ENCODE measurements around the gene BLVRB. TPM values are rescaled to one million over a fixed set of nuclear protein-coding genes. Genes with fewer than 3 reads are reported as not detected.
A peak's percentile ranks its signal among the peaks of the same experiment; 100 is the strongest.
"Not testable (repeated sequence)": the region's sequence is repeated elsewhere in the genome, so short reads cannot be mapped to it uniquely, and the experiment has no call there.

Gene BLVRB
- total RNA-seq, result 81.6 TPM
- long read RNA-seq, transcript BLVRB-201 (5 exons, 873 nt), result major isoform, 66 of 69 reads
- long read RNA-seq, partial matches to known transcripts, result 2 of 69 reads
- long read RNA-seq, other reads (novel, unspliced or antisense), result 1 of 69 reads

- intact Hi-C loops (cut with DNase I), result loop anchor here (2.0 to 5.0 kb wide), 3 partner anchors 45 to 137 kb away; partner anchors contain the start of gene LTBP4
- DNase-seq (ENCODE audit: low spot score), result peak; percentile 100
Measured at GRCh38 chr19:40465557-40466218, at the start of gene BLVRB. Gene BLVRB, minus strand, starts transcription at chr19:40465745. Its CDS starts 57 bp downstream, at chr19:40465688.

- intact Hi-C loops (cut with DNase I), result no loop called here
- no peak for DNase-seq (ENCODE audit: low spot score)
Measured at GRCh38 chr19:40513741-40514315, 48.3 kb upstream of the BLVRB start.

GRCh38 chr19:40513345-40513678, 47.8 kb upstream of the BLVRB start:
- intact Hi-C loops (cut with DNase I), result no loop called here
- no peak for DNase-seq (ENCODE audit: low spot score)

- DNase-seq (ENCODE audit: low spot score), result no peak
Measured at GRCh38 chr19:40512473-40513344, 47.2 kb upstream of the BLVRB start.

GRCh38 chr19:40512110-40512472, 46.5 kb upstream of the BLVRB start:
- intact Hi-C loops (cut with DNase I), result no loop called here
- no peak for DNase-seq (ENCODE audit: low spot score)

More at GRCh38 chr19:40512473-40513344, 47.2 kb upstream of the BLVRB start:
- intact Hi-C loops (cut with DNase I), result no loop called here

GRCh38 chr19:40511487-40511886, 45.9 kb upstream of the BLVRB start:
- intact Hi-C loops (cut with DNase I), result no loop called here
- no peak for DNase-seq (ENCODE audit: low spot score)

GRCh38 chr19:40510526-40511115, 45.1 kb upstream of the BLVRB start:
- DNase-seq (ENCODE audit: low spot score), result no peak
- intact Hi-C loops (cut with DNase I), result no loop called here

GRCh38 chr19:40508739-40509260, 43.3 kb upstream of the BLVRB start:
- no peak for DNase-seq (ENCODE audit: low spot score)
- intact Hi-C loops (cut with DNase I), result no loop called here

GRCh38 chr19:40507892-40508291, 42.3 kb upstream of the BLVRB start:
- intact Hi-C loops (cut with DNase I), result no loop called here
- DNase-seq (ENCODE audit: low spot score), result no peak

- no peak for DNase-seq (ENCODE audit: low spot score)
- intact Hi-C loops (cut with DNase I), result no loop called here
Measured at GRCh38 chr19:40506099-40506498, 40.6 kb upstream of the BLVRB start.

- DNase-seq (ENCODE audit: low spot score), result no peak
- intact Hi-C loops (cut with DNase I), result no loop called here
Measured at GRCh38 chr19:40503320-40503695, 37.8 kb upstream of the BLVRB start.

GRCh38 chr19:40502647-40503319, 37.2 kb upstream of the BLVRB start:
- intact Hi-C loops (cut with DNase I), result no loop called here
- DNase-seq (ENCODE audit: low spot score), result no peak

GRCh38 chr19:40502081-40502480, 36.5 kb upstream of the BLVRB start:
- DNase-seq (ENCODE audit: low spot score), result no peak
- intact Hi-C loops (cut with DNase I), result no loop called here

- no peak for DNase-seq (ENCODE audit: low spot score)
- intact Hi-C loops (cut with DNase I), result no loop called here
Measured at GRCh38 chr19:40501599-40501998, 36.1 kb upstream of the BLVRB start.

GRCh38 chr19:40500678-40501530, 35.4 kb upstream of the BLVRB start:
- intact Hi-C loops (cut with DNase I); DNase-seq (ENCODE audit: low spot score): not testable (repeated sequence)

- no peak for DNase-seq (ENCODE audit: low spot score)
- intact Hi-C loops (cut with DNase I), result no loop called here
Measured at GRCh38 chr19:40499320-40499719, 33.8 kb upstream of the BLVRB start.

GRCh38 chr19:40497214-40497613, 31.7 kb upstream of the BLVRB start:
- no peak for DNase-seq (ENCODE audit: low spot score)
- intact Hi-C loops (cut with DNase I), result no loop called here

GRCh38 chr19:40494191-40494838, 28.8 kb upstream of the BLVRB start:
- intact Hi-C loops (cut with DNase I), result no loop called here

More at GRCh38 chr19:40494191-40494838, 28.8 kb upstream of the BLVRB start:
- DNase-seq (ENCODE audit: low spot score), result no peak

Measured in cardiac septum (tissue), 1 donor.